ENCODE data around the gene PNPLA7.
A peak's percentile ranks its signal among the peaks of the same experiment; 100 is the strongest.

Gene PNPLA7

GRCh38 chr9:137461663-137462395, 88.4 kb downstream of the PNPLA7 start:
- H3K79me1 ChIP-seq (replicated peaks; ENCODE audit: low read length, poor library complexity, severe bottlenecking): peaks cover 8% of the 10 kb centered on the region
- H3K4me3 ChIP-seq (ENCODE audit: insufficient read depth in 1 of 2, low read depth in 1 of 2, low read length in 2 of 2): no peak overlapping the region
- DNase-seq: peak; percentile 43
- no peak overlapping the region for H2BK12ac ChIP-seq (ENCODE audit: low read length in 2 of 2)
- H3K27ac ChIP-seq (ENCODE audit: low read length, poor library complexity, severe bottlenecking): no peak overlapping the region
- H3K14ac ChIP-seq (ENCODE audit: low read length in 2 of 2): no peak overlapping the region
- H2BK5ac ChIP-seq (ENCODE audit: low read depth, low read length, poor library complexity, severe bottlenecking): no peak overlapping the region
- H3K36me3 ChIP-seq (ENCODE audit: control insufficient read depth in 1 of 2, insufficient read depth in 2 of 2, low read depth in 1 of 2, low read length in 2 of 2): peaks cover 6 to 22% of the 10 kb centered on the region in 2 experiments
- no peak overlapping the region for H3K23ac ChIP-seq (ENCODE audit: low read length in 2 of 2)
- H3K27me3 ChIP-seq (ENCODE audit: control insufficient read depth in 1 of 2, insufficient read depth in 1 of 2, low read length in 2 of 2): peaks cover 0 to 2% of the 10 kb centered on the region in 2 experiments
- 54% methylated on average over 51 of the region's 52 CpGs for WGBS
- no peak overlapping the region for H2AK5ac ChIP-seq (ENCODE audit: low read length, severe bottlenecking)
- H2BK15ac ChIP-seq (ENCODE audit: low read depth, poor library complexity, severe bottlenecking): no peak overlapping the region
- H3K9ac ChIP-seq (ENCODE audit: low read length): no peak overlapping the region
- no peak overlapping the region for H4K91ac ChIP-seq (ENCODE audit: low read length)
- H3K4me1 ChIP-seq (ENCODE audit: control insufficient read depth, insufficient read depth, low read depth, low read length): peaks cover 31% of the 10 kb centered on the region
- H2BK120ac ChIP-seq (ENCODE audit: low read depth, low read length): no peak overlapping the region
- H4K8ac ChIP-seq (ENCODE audit: low read length): no peak overlapping the region
- no peak overlapping the region for H3K4ac ChIP-seq (ENCODE audit: low read depth in 1 of 2, low read length in 2 of 2)
- H2AFZ ChIP-seq (ENCODE audit: low read depth, low read length): no peak overlapping the region
- no peaks in the 10 kb centered on the region for H3K9me3 ChIP-seq (ENCODE audit: control insufficient read depth, low read length)
- H3K4me2 ChIP-seq (ENCODE audit: low read length, poor library complexity, severe bottlenecking): no peak overlapping the region
- H3K18ac ChIP-seq (ENCODE audit: low read depth in 1 of 2, low read length in 2 of 2): no peak overlapping the region

DNA sequence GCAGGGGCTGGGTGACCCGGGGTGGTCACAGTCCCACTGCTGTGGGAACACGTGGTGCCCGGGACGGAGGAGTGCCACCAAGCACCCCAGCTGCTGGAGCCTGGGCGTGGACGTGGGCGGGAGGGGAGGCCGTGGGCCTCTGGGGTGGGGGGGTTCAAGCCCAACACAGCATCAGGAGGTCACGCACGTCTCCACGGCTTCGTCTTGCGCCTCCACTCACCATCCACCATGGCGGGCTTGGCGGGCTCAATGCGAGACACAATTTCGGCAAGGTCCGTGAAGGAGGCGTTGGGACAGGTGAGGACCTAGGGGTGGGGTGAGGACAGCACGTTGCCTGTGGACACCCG, 88.9 kb downstream of the PNPLA7 start:
- no peak overlapping the region for H3K4me3 ChIP-seq (ENCODE audit: insufficient read depth in 1 of 2, low read depth in 1 of 2, low read length in 2 of 2)
- no peaks in the 10 kb centered on the region for H3K9me3 ChIP-seq (ENCODE audit: control insufficient read depth, low read length)
- no peak overlapping the region for H2AFZ ChIP-seq (ENCODE audit: low read depth, low read length)
- H4K8ac ChIP-seq (ENCODE audit: low read length): no peak overlapping the region
- no peak overlapping the region for H2BK15ac ChIP-seq (ENCODE audit: low read depth, poor library complexity, severe bottlenecking)
- H3K14ac ChIP-seq (ENCODE audit: low read length in 2 of 2): no peak overlapping the region
- no peak overlapping the region for H2BK5ac ChIP-seq (ENCODE audit: low read depth, low read length, poor library complexity, severe bottlenecking)
- no peak overlapping the region for H2BK12ac ChIP-seq (ENCODE audit: low read length in 2 of 2)
- H2BK120ac ChIP-seq (ENCODE audit: low read depth, low read length): no peak overlapping the region
- H3K27me3 ChIP-seq (ENCODE audit: control insufficient read depth in 1 of 2, insufficient read depth in 1 of 2, low read length in 2 of 2): peaks cover 0 to 2% of the 10 kb centered on the region in 2 experiments
- H3K23ac ChIP-seq (ENCODE audit: low read length in 2 of 2): no peak overlapping the region
- no peak overlapping the region for H3K9ac ChIP-seq (ENCODE audit: low read length)
- DNase-seq: no peak
- no peak overlapping the region for H4K91ac ChIP-seq (ENCODE audit: low read length)
- peaks cover 36% of the 10 kb centered on the region for H3K4me1 ChIP-seq (ENCODE audit: control insufficient read depth, insufficient read depth, low read depth, low read length)
- no peak overlapping the region for H2AK5ac ChIP-seq (ENCODE audit: low read length, severe bottlenecking)
- peaks cover 11 to 22% of the 10 kb centered on the region in 2 experiments for H3K36me3 ChIP-seq (ENCODE audit: control insufficient read depth in 1 of 2, insufficient read depth in 2 of 2, low read depth in 1 of 2, low read length in 2 of 2)
- H3K18ac ChIP-seq (ENCODE audit: low read depth in 1 of 2, low read length in 2 of 2): peak overlapping the region in 1 of 2 experiments; percentile 48
- peaks cover 8% of the 10 kb centered on the region for H3K79me1 ChIP-seq (replicated peaks; ENCODE audit: low read length, poor library complexity, severe bottlenecking)
- WGBS: 92% methylated on average over 16 of the region's 21 CpGs
- no peak overlapping the region for H3K27ac ChIP-seq (ENCODE audit: low read length, poor library complexity, severe bottlenecking)
- no peak overlapping the region for H3K4me2 ChIP-seq (ENCODE audit: low read length, poor library complexity, severe bottlenecking)
- no peak overlapping the region for H3K4ac ChIP-seq (ENCODE audit: low read depth in 1 of 2, low read length in 2 of 2)

DNA sequence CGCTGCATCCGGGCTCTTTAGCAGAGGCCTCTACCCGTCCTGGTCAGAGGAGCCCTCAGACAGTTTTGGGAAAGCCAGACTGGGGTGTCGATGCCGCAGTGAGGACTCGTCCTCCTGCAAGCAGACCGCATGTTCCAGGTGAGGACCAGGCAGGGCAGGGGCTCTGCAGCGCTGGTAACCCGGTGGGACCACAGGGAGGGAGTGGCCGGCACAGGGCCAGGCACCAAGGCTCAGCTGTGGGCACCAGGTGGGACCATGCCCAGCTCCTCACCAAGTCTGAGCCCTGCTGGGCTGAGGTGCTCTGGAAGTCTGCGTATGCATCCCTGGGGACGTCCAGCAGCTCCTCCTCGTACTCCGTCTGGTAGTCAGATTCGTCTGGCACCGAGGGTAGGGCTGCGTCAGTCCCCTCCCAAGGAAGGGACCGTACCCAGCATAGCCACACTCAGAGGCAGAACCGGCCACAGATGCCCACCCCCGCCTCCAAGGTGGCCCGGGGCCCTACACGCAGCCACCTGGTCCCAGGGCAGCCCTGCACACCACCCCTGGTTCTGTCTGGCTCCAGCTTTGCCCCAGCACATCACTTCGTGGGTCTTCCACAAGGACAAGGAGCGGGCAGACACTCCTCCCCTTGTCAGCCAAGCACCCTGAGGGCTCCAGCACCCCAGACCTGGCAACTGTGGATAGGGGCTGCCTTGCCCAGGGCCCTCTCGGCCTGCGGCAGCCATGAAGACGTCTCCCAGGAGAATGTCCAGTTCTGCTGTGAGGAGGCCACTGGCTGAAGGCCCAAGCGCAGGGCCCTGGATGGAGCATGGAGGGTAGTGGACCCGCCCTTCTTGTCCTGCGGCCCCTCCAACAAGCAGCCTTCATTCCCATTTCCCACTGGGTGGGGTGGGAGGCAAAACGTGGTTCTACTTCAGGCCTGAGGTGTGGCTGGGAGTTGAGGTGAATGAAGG, 89.6 kb downstream of the PNPLA7 start:
- no peak overlapping the region for H2AFZ ChIP-seq (ENCODE audit: low read depth, low read length)
- no peak overlapping the region for H2BK5ac ChIP-seq (ENCODE audit: low read depth, low read length, poor library complexity, severe bottlenecking)
- H3K9me3 ChIP-seq (ENCODE audit: control insufficient read depth, low read length): no peaks in the 10 kb centered on the region
- peaks cover 0 to 2% of the 10 kb centered on the region in 2 experiments for H3K27me3 ChIP-seq (ENCODE audit: control insufficient read depth in 1 of 2, insufficient read depth in 1 of 2, low read length in 2 of 2)
- H2BK120ac ChIP-seq (ENCODE audit: low read depth, low read length): no peak overlapping the region
- peaks cover 8% of the 10 kb centered on the region for H3K79me1 ChIP-seq (replicated peaks; ENCODE audit: low read length, poor library complexity, severe bottlenecking)
- DNase-seq: no peak
- H3K4me3 ChIP-seq (ENCODE audit: insufficient read depth in 1 of 2, low read depth in 1 of 2, low read length in 2 of 2): no peak overlapping the region
- no peak overlapping the region for H3K4ac ChIP-seq (ENCODE audit: low read depth in 1 of 2, low read length in 2 of 2)
- H4K8ac ChIP-seq (ENCODE audit: low read length): no peak overlapping the region
- WGBS: 93% methylated on average over 31 of the region's 31 CpGs
- H3K9ac ChIP-seq (ENCODE audit: low read length): no peak overlapping the region
- H3K14ac ChIP-seq (ENCODE audit: low read length in 2 of 2): no peak overlapping the region
- peaks cover 15 to 28% of the 10 kb centered on the region in 2 experiments for H3K36me3 ChIP-seq (ENCODE audit: control insufficient read depth in 1 of 2, insufficient read depth in 2 of 2, low read depth in 1 of 2, low read length in 2 of 2)
- no peak overlapping the region for H3K23ac ChIP-seq (ENCODE audit: low read length in 2 of 2)
- H3K18ac ChIP-seq (ENCODE audit: low read depth in 1 of 2, low read length in 2 of 2): no peak overlapping the region
- no peak overlapping the region for H2AK5ac ChIP-seq (ENCODE audit: low read length, severe bottlenecking)
- peaks cover 43% of the 10 kb centered on the region for H3K4me1 ChIP-seq (ENCODE audit: control insufficient read depth, insufficient read depth, low read depth, low read length)
- H3K4me2 ChIP-seq (ENCODE audit: low read length, poor library complexity, severe bottlenecking): no peak overlapping the region
- H2BK15ac ChIP-seq (ENCODE audit: low read depth, poor library complexity, severe bottlenecking): no peak overlapping the region
- H4K91ac ChIP-seq (ENCODE audit: low read length): no peak overlapping the region
- H2BK12ac ChIP-seq (ENCODE audit: low read length in 2 of 2): no peak overlapping the region
- H3K27ac ChIP-seq (ENCODE audit: low read length, poor library complexity, severe bottlenecking): no peak overlapping the region

Measured in mesenchymal stem cell (in vitro differentiated cells and primary cell).